AG04450 (cell line): ENCODE data around the gene ASB13. TPM values are rescaled to one million over a fixed set of nuclear protein-coding genes. Genes with fewer than 3 reads are reported as not detected.

Source experiments
- CTCF ChIA-PET: fragments of 300-600, 350-600 bp; formaldehyde crosslinking; extraction: SDS; loops from one replicate; lab custom pipeline; 2022; ENCODE audit warnings: antibody characterized with exemption, inconsistent platforms; lab: Charles Lee
- POLR2A ChIA-PET: fragments of 350-600 bp; formaldehyde crosslinking; extraction: SDS; loops from one replicate; lab custom pipeline; 2021; ENCODE audit warnings: antibody characterized with exemption, inconsistent platforms; lab: Yijun Ruan, JAX
- DNase-seq: peaks from one replicate; pipeline ENCODE4 v3.0.0-alpha.2; 2011; ENCODE audit warnings: low read depth, low spot score
- H3K27ac ChIP-seq: one replicate; pipeline ENCODE4 v1.5.1; 2012; ENCODE audit warnings: low read depth, low read length, control low read depth
- H3K27me3 ChIP-seq: one replicate; pipeline ENCODE4 v1.6.0; 2012; ENCODE audit warnings: low read length; ENCODE audit not compliant: control insufficient read depth, insufficient read depth
- H3K4me3 ChIP-seq: 2 replicates; pipeline ENCODE4 v1.5.1; 2011; ENCODE audit warnings: mild to moderate bottlenecking, low read depth, low read length, control low read depth
- H3K9me3 ChIP-seq: 2 replicates; pipeline ENCODE4 v1.5.1; 2012; ENCODE audit warnings: low read length; ENCODE audit not compliant: control insufficient read depth, insufficient read depth
- CTCF ChIP-seq: IDR thresholded peaks from 2 replicates; pipeline ENCODE4 v1.5.1; 2011; ENCODE audit warnings: low read depth, low read length, control low read depth, inconsistent platforms
- polyA plus RNA-seq: library from polyadenylated mRNA; depleted of rRNA; stranded (reverse); fragments of >200 nt; gene quantifications from 2 replicates; pipeline ENCODE4 v1.2.3, GENCODE V29; 2011

ASB13 gene
- polyA plus RNA-seq, 1 experiment = 4.0 TPM

- Histone ChIP-seq H3K27ac (no peak overlapping the region), H3K27me3 (no peaks in the 10 kb centered on the region), H3K9me3 (no peaks in the 10 kb centered on the region; the same call in 1 of the 2 replicates), H3K4me3 (no peak overlapping the region)
- CTCF ChIA-PET = interaction anchor here (1.9 kb wide), 1 partner anchor 30 kb away, joined by 5 read pairs; no protein-coding TSS in a partner anchor
- TF ChIP-seq CTCF = no peak
- POLR2A ChIA-PET = interaction anchor here (0.6 kb wide), 1 partner anchor 153 kb away, joined by 8 read pairs; the partner anchor contains the start of gene GDI2
- peak; percentile 10 for DNase-seq
Observed at GRCh38 chr10:5659702-5660528, 6.5 kb downstream of the ASB13 start.

- POLR2A ChIA-PET = interaction anchor here (1.1 kb wide), 1 partner anchor 16 kb away, joined by 3 read pairs; no protein-coding TSS in a partner anchor
- CTCF ChIA-PET = interaction anchor here (1.9 kb wide), 1 partner anchor 29 kb away, joined by 5 read pairs; no protein-coding TSS in a partner anchor
Observed at GRCh38 chr10:5658871-5659618, 7.3 kb downstream of the ASB13 start.

GRCh38 chr10:5656737-5657579, 9.4 kb downstream of the ASB13 start:
- H3K4me3 ChIP-seq = no peak overlapping the region
- no peak for TF ChIP-seq CTCF

More at GRCh38 chr10:5658871-5659618, 7.3 kb downstream of the ASB13 start:
- no peaks in the 10 kb centered on the region for H3K27me3 ChIP-seq
- DNase-seq = no peak
- no peak overlapping the region for H3K27ac ChIP-seq
- no peak overlapping the region for H3K4me3 ChIP-seq
- H3K9me3 ChIP-seq = no peaks in the 10 kb centered on the region; the same call in 1 of the 2 replicates
- no peak for TF ChIP-seq CTCF

GRCh38 chr10:5655121-5655520, 11.3 kb downstream of the ASB13 start:
- POLR2A ChIA-PET = no interaction called here
- CTCF ChIA-PET = interaction anchor here (1.4 kb wide), 1 partner anchor 25 kb away, joined by 4 read pairs; no protein-coding TSS in a partner anchor
- Histone ChIP-seq H3K27ac (no peak overlapping the region), H3K27me3 (no peaks in the 10 kb centered on the region), H3K4me3 (no peak overlapping the region), H3K9me3 (no peaks in the 10 kb centered on the region; the same call in 1 of the 2 replicates)
- DNase-seq = no peak
- no peak for TF ChIP-seq CTCF

More at GRCh38 chr10:5656737-5657579, 9.4 kb downstream of the ASB13 start:
- ChIA-PET POLR2A (no interaction called here), CTCF (no interaction called here)
- no peak overlapping the region for H3K27ac ChIP-seq
- no peaks in the 10 kb centered on the region for H3K27me3 ChIP-seq
- DNase-seq = no peak
- H3K9me3 ChIP-seq = no peaks in the 10 kb centered on the region; the same call in 1 of the 2 replicates
